K562 (cell line): Measurements from ENCODE around the gene TXNDC8. TPM values are rescaled to one million over a fixed set of nuclear protein-coding genes. Genes with fewer than 3 reads are reported as not detected.

ENCODE experiments used
- ATAC-seq: fragments of 200-7000 bp; cut with Tn5 transposase; 3 replicates; pipeline ENCODE4 v1.9.1; 2020; ENCODE audit warnings: moderate library complexity
- BruUV-seq: library from RNA; stranded (reverse); fragments of 400-500 nt; replicated peaks from 2 replicates; lab custom pipeline; 2021; lab: Mats Ljungman, UMichigan
- CTCF ChIA-PET: fragments of 300-600 bp; formaldehyde crosslinking; extraction: SDS; loops from one replicate; lab custom pipeline; 2021; ENCODE audit warnings: low intra/inter-chr PET ratio; lab: Yijun Ruan, JAX
- POLR2A ChIA-PET: fragments of 300-600, 350-650 bp; sonication (Branson Sonifier 250); formaldehyde crosslinking; extraction: SDS; loops from one replicate; lab custom pipeline; 2021; ENCODE audit warnings: antibody characterized with exemption, inconsistent platforms; lab: Yijun Ruan, JAX
- DNase-seq, 4 experiments: peaks; one replicate each; pipeline versions ENCODE4 v3.0.0 to v3.0.0-alpha.2; 2011 to 2018; ENCODE audit warnings: low spot score in 3 of 4, mixed read lengths in 3 of 4; ENCODE audit errors: extremely low read depth in 1 of 4
- FAIRE-seq: peaks from 2 replicates; lab custom pipeline; 2011; peaks lifted over from hg19 to GRCh38; lab: Jason Lieb, UNC
- H2AFZ ChIP-seq: 2 replicates; pipeline ENCODE4 v1.6.0; 2011; ENCODE audit warnings: low read depth, low read length, control low read depth, inconsistent platforms
- H3K27ac ChIP-seq: fragments of 200-600 bp; 3 replicates; pipeline ENCODE4 v1.8.0; 2011; ENCODE audit warnings: low read depth, mild to moderate bottlenecking, control low read depth, inconsistent platforms, low read length, moderate library complexity, mixed read lengths; ENCODE audit errors: extremely low read depth
- H3K27me3 ChIP-seq, 2 experiments: fragments of 300-600 bp in 1 of 2; 2 replicates in 1 of 2; 3 replicates in 1 of 2; pipeline versions ENCODE4 v1.6.0 to v1.8.0; 2011; ENCODE audit warnings: inconsistent platforms in 2 of 2, low read length in 2 of 2, mild to moderate bottlenecking in 1 of 2, mixed read lengths in 1 of 2, moderate library complexity in 1 of 2; ENCODE audit not compliant: control insufficient read depth in 2 of 2, insufficient read depth in 2 of 2
- H3K36me3 ChIP-seq: fragments of 300-600 bp; 3 replicates; pipeline ENCODE4 v1.8.0; 2011; ENCODE audit warnings: mild to moderate bottlenecking, low read length, inconsistent platforms; ENCODE audit not compliant: control insufficient read depth, insufficient read depth
- H3K4me1 ChIP-seq, 2 experiments: fragments of 200-600 bp in 1 of 2; replicated peaks in 1 of 2; 2 replicates in 1 of 2; 3 replicates in 1 of 2; pipeline versions ENCODE4 v1.5.1 to v1.8.0; 2011; ENCODE audit warnings: inconsistent platforms in 2 of 2, low read length in 2 of 2, mild to moderate bottlenecking in 1 of 2, mixed read lengths in 1 of 2, moderate library complexity in 1 of 2; ENCODE audit not compliant: control insufficient read depth in 2 of 2, insufficient read depth in 2 of 2
- H3K4me2 ChIP-seq: 2 replicates; pipeline ENCODE4 v1.6.1; 2011; ENCODE audit warnings: low read length, control low read depth, inconsistent platforms, mixed read lengths; ENCODE audit not compliant: insufficient read depth
- H3K4me3 ChIP-seq: fragments of 200-600 bp; sonication (generic), shearing (Covaris generic); 2 replicates; pipeline ENCODE4 v1.5.1; 2016; ENCODE audit warnings: control low read depth, inconsistent platforms
- H3K79me2 ChIP-seq: fragments of 200-600 bp; 3 replicates; pipeline ENCODE4 v1.8.0; 2011; ENCODE audit warnings: low read length, inconsistent platforms; ENCODE audit not compliant: control insufficient read depth, insufficient read depth
- H3K9ac ChIP-seq, 2 experiments: 2 replicates each; pipeline versions ENCODE4 v1.6.0 to v1.6.1; 2011; ENCODE audit warnings: low read depth in 2 of 2, low read length in 2 of 2, control low read depth in 1 of 2, inconsistent platforms in 1 of 2, mild to moderate bottlenecking in 1 of 2, mixed read lengths in 1 of 2; ENCODE audit not compliant: insufficient read depth in 1 of 2
- H3K9me1 ChIP-seq: one replicate; pipeline ENCODE4 v1.6.0; 2011; ENCODE audit warnings: inconsistent platforms, mild to moderate bottlenecking, low read length, moderate library complexity; ENCODE audit not compliant: control insufficient read depth, insufficient read depth
- H3K9me3 ChIP-seq: replicated peaks from 2 replicates; pipeline ENCODE4 v1.5.1; 2011; ENCODE audit warnings: low read depth, low read length, inconsistent platforms; ENCODE audit not compliant: control insufficient read depth, insufficient read depth
- H4K20me1 ChIP-seq: replicated peaks from 2 replicates; pipeline ENCODE4 v1.6.1; 2011; ENCODE audit warnings: low read length, inconsistent platforms, mixed read lengths; ENCODE audit not compliant: control insufficient read depth, insufficient read depth
- E2F1 ChIP-seq: sonication (generic); formaldehyde crosslinking; IDR thresholded peaks from 2 replicates; pipeline ENCODE4 v1.8.1; 2023; ENCODE audit warnings: mild to moderate bottlenecking, missing genetic modification reagents, moderate library complexity
- FOXJ3 ChIP-seq: sonication (generic); formaldehyde crosslinking; IDR thresholded peaks from 2 replicates; pipeline ENCODE4 v1.4.0; 2020; ENCODE audit warnings: mild to moderate bottlenecking, missing genetic modification reagents
- FOXP1 ChIP-seq: sonication (generic); formaldehyde crosslinking; IDR thresholded peaks from 2 replicates; pipeline ENCODE4 v1.8.0; 2022; ENCODE audit warnings: mild to moderate bottlenecking, missing genetic modification reagents
- HDAC6 ChIP-seq: IDR thresholded peaks from 2 replicates; pipeline ENCODE4 v1.6.1; 2012; ENCODE audit warnings: low read depth, mild to moderate bottlenecking, control low read depth, inconsistent platforms, low read length, moderate library complexity
- KDM1A ChIP-seq, 2 experiments: fragments of 450-650 bp; IDR thresholded peaks; 2 replicates each; pipeline ENCODE4 v1.6.1; 2016; ENCODE audit warnings: mild to moderate bottlenecking in 2 of 2
- KLF13 ChIP-seq: fragments of 450-650 bp; IDR thresholded peaks from 2 replicates; pipeline ENCODE4 v1.6.1; 2016; ENCODE audit warnings: missing genetic modification characterization, low read depth, mild to moderate bottlenecking, missing compliant biosample characterization, moderate library complexity, borderline replicate concordance
- MYNN ChIP-seq, 2 experiments: sonication (generic); formaldehyde crosslinking in 1 of 2; IDR thresholded peaks; 2 replicates each; pipeline versions ENCODE4 v1.5.0 to v1.6.1; 2016 to 2020; ENCODE audit warnings: antibody characterized with exemption in 1 of 2, missing genetic modification reagents in 1 of 2
- NCOA4 ChIP-seq: fragments of 450-650 bp; IDR thresholded peaks from 2 replicates; pipeline ENCODE4 v1.6.1; 2018; ENCODE audit warnings: mild to moderate bottlenecking; ENCODE audit not compliant: partially characterized antibody
- NFXL1 ChIP-seq: fragments of 450-650 bp; formaldehyde crosslinking; IDR thresholded peaks from 2 replicates; pipeline ENCODE4 v1.4.0; 2021; ENCODE audit warnings: mild to moderate bottlenecking
- PTTG1 ChIP-seq: fragments of 450-650 bp; IDR thresholded peaks from 2 replicates; pipeline ENCODE4 v1.6.1; 2016; ENCODE audit warnings: low read depth, mild to moderate bottlenecking, missing genetic modification characterization, missing compliant biosample characterization
- SLC30A9 ChIP-seq: fragments of 250-450 bp; sonication (Bioruptor Pico); IDR thresholded peaks from 2 replicates; pipeline ENCODE4 v1.8.0; 2022; ENCODE audit warnings: mild to moderate bottlenecking, moderate library complexity
- SMAD4 ChIP-seq: fragments of 250-450 bp; sonication (Bioruptor Pico); conservative IDR thresholded peaks from 2 replicates; pipeline ENCODE4 v1.8.0; 2021; ENCODE audit warnings: inconsistent platforms, mild to moderate bottlenecking, moderate library complexity
- SNIP1 ChIP-seq: fragments of 450-650 bp; IDR thresholded peaks from 2 replicates; pipeline ENCODE4 v1.7.1; 2017; ENCODE audit warnings: low read depth, mild to moderate bottlenecking
- SOX6 ChIP-seq: fragments of 450-650 bp; IDR thresholded peaks from 2 replicates; pipeline ENCODE4 v1.6.1; 2014; ENCODE audit warnings: mild to moderate bottlenecking
- SRF ChIP-seq, 2 experiments: fragments of 250-450, 450-650 bp in 1 of 2; sonication (Bioruptor Pico) in 1 of 2; sonication (generic) in 1 of 2; formaldehyde crosslinking; IDR thresholded peaks; 2 replicates each; pipeline versions ENCODE4 v1.5.0 to v1.5.1; 2020 to 2022; ENCODE audit warnings: mild to moderate bottlenecking in 1 of 2, missing genetic modification reagents in 1 of 2
- TSHZ1 ChIP-seq: fragments of 250-450 bp; sonication (Bioruptor Pico); IDR thresholded peaks from 2 replicates; pipeline ENCODE4 v1.4.0; 2020; ENCODE audit warnings: mild to moderate bottlenecking, moderate library complexity
- ZNF324 ChIP-seq: fragments of 250-450 bp; sonication (Bioruptor Pico); IDR thresholded peaks from 2 replicates; pipeline ENCODE4 v1.4.0; 2020; ENCODE audit warnings: mild to moderate bottlenecking
- ZNF384 ChIP-seq: IDR thresholded peaks from 2 replicates; pipeline ENCODE4 v1.6.1; 2012; ENCODE audit warnings: low read depth, low read length, improper control_type of control experiment
- WGBS: fragments of 100-300 bp; shearing (Covaris generic); methylation state at CpG from one replicate; pipeline ENCODE4 v1.1.6; 2016; ENCODE audit warnings: low coverage, mixed read lengths; ENCODE audit not compliant: insufficient coverage; ENCODE audit errors: missing lambda C conversion rate; 5-methylcytosine and 5-hydroxymethylcytosine counted together
- in situ Hi-C: fragments of 300-500 bp; cut with MboI; formaldehyde crosslinking; loops from 4 replicates; pipeline ENCODE4 v1.15.0; 2018; ENCODE audit warnings: inconsistent platforms, mixed read lengths
- intact Hi-C: fragments of 100-400 bp; cut with micrococcal nuclease; formaldehyde crosslinking; loops from 2 replicates; pipeline ENCODE4 v1.14.2; 2022
- polyA plus RNA-seq, 8 experiments: library from polyadenylated mRNA; depleted of rRNA in 4 of 8; stranded (reverse) in 5 of 8; unstranded in 3 of 8; fragments of >200 nt; fragmentation: Nextera tagmentation in 2 of 8; fragmentation: Illumina TruSeq in 1 of 8; extraction: Ambion mirVana in 2 of 8; extraction: Trizol in 1 of 8; gene quantifications; 2 replicates each; pipeline versions ENCODE4 v1.2.1 to v1.2.3, GENCODE V29; 2011 to 2014; ENCODE audit warnings: inconsistent platforms in 1 of 8, missing spikeins in 1 of 8
- total RNA-seq, 7 experiments: library from RNA; depleted of rRNA in 6 of 7; stranded (reverse); fragments of >200 nt in 6 of 7; fragmentation: Illumina TruSeq in 2 of 7; extraction: Trizol in 2 of 7; gene quantifications; 2 replicates each; pipeline versions ENCODE4 v1.2.1 to v1.2.3, GENCODE V29; 2011 to 2021; ENCODE audit warnings: low replicate concordance in 1 of 7

Gene TXNDC8
- total and polyA plus RNA-seq, 9 of the 15 experiments (the other 6 are each of a cell fraction or from before 2014, with no cell fraction given): not detected

- in situ Hi-C loops: no loop called here
- no peak overlapping the region for H3K27ac ChIP-seq
- H3K9me1 ChIP-seq: no peaks in the 10 kb centered on the region
- FAIRE-seq: no peak
- no peaks in the 10 kb centered on the region for H3K9me3 ChIP-seq
- ATAC-seq: no peak
- no peak overlapping the region for H3K4me2 ChIP-seq
- H3K9ac ChIP-seq: no peak overlapping the region
- no peaks in the 10 kb centered on the region for H4K20me1 ChIP-seq
- 61% methylated on average over 6 of the region's 6 CpGs for WGBS
- BruUV-seq: no TSS peak
- no peak for DNase-seq
- ChIA-PET CTCF (no interaction called here), POLR2A (interaction anchor here (2.9 kb wide), 1 partner anchor 12 kb away, joined by 11 read pairs; no protein-coding TSS in a partner anchor)
- no peaks in the 10 kb centered on the region for H3K27me3 ChIP-seq
- no peaks in the 10 kb centered on the region for H3K36me3 ChIP-seq
- H3K4me1 ChIP-seq: no peaks in the 10 kb centered on the region
- H3K4me3 ChIP-seq: no peak overlapping the region
- H2AFZ ChIP-seq: no peak overlapping the region
- no peaks in the 10 kb centered on the region for H3K79me2 ChIP-seq
- intact Hi-C loops: no loop called here
- TF ChIP-seq E2F1: no peak
- TF ChIP-seq KDM1A (IDR thresholded peaks at IDR 0.05): no peak
- no peak for TF ChIP-seq TSHZ1 (CRISPR knock-in tag)
- no peak for TF ChIP-seq NCOA4
- no peak for TF ChIP-seq SMAD4 (CRISPR knock-in tag)
- no peak for TF ChIP-seq SOX6
- no peak for TF ChIP-seq MYNN (IDR thresholded peaks at IDR 0.05)
- no peak for TF ChIP-seq MYNN (CRISPR knock-in tag; IDR thresholded peaks at IDR 0.05)
- TF ChIP-seq FOXP1 (CRISPR knock-in tag): no peak
- no peak for TF ChIP-seq ZNF384
- no peak for TF ChIP-seq FOXJ3 (CRISPR knock-in tag)
- no peak for TF ChIP-seq SLC30A9 (CRISPR knock-in tag)
- TF ChIP-seq PTTG1 (tag): no peak
- no peak for TF ChIP-seq KLF13 (tag)
- no peak for TF ChIP-seq SRF (CRISPR knock-in tag; IDR thresholded peaks at IDR 0.05)
- no peak for TF ChIP-seq HDAC6
- TF ChIP-seq ZNF324: no peak
- TF ChIP-seq NFXL1 (CRISPR knock-in tag): no peak
- no peak for TF ChIP-seq SNIP1
- TF ChIP-seq, all 486 proteins: peak for 0
Observed at GRCh38 chr9:110383491-110383890, 45.8 kb upstream of the TXNDC8 start.
